Renal cortical epithelial cell (primary cell): Measurements from ENCODE around the gene FBXW5. TPM values are rescaled to one million over a fixed set of nuclear protein-coding genes. Genes with fewer than 3 reads are reported as not detected.
A peak's percentile ranks its signal among the peaks of the same experiment; 100 is the strongest.

Source experiments
- DNase-seq: peaks from one replicate; pipeline ENCODE4 v3.0.0-alpha.2; 2011; ENCODE audit warnings: low read depth
- total RNA-seq: library from RNA; depleted of rRNA; stranded (reverse); fragments of >200 nt; gene quantifications from 2 replicates; pipeline ENCODE4 v1.2.3, GENCODE V29; 2014

Gene FBXW5
- total RNA-seq, 1 donor from 2014 or later, result 195 TPM

DNA sequence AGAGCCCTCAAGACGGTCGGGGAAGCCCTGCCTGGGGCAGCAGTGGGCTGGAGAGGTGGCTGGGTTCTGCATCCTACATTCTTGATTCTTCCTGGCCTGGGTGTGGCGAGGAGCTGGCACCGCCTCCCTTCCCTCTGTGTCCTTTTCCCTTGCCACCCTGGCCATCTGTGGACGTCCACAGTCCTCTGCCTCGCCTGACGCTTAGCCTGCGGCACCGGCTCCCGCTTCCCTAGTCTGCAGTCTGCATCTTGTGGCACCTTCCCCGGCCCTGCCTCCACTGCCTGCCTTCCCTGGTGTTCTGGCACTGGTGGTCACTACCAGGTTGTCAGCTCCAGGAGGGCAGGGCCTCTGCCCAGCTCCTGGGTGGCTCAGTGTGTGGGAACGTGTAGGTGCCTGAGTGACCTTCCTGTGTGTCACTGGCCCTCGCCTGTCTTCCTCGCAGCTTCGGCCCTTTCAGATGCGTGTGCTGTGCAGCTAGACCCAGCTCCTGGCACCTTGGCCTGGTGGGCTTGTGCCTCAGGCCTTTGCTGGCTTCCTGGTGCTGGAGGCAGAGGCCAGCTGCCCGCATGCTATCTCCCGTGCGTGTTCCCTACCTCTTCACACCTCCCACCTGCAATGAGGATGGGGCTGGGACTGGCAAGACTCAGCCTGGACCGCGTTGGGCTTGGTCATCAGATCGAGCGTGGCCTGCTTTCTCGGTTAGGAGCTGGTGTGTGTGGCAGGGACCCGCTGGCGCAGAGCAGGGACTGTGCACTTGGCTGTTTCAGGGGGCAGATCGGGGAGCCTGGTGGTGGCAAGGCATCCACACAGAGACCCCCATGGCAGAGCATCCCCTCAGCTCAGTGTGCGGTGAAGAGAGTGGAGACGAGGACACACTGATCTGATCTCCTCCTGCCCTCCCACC, 37.3 kb downstream of the FBXW5 start:
- DNase-seq, result no peak

- no peak for DNase-seq
Observed at GRCh38 chr9:136906266-136906665, 38.3 kb downstream of the FBXW5 start.

- no peak for DNase-seq
Observed at GRCh38 chr9:136903041-136903554, 41.4 kb downstream of the FBXW5 start.

GRCh38 chr9:136902259-136902821, 42.2 kb downstream of the FBXW5 start:
- DNase-seq, result peak; percentile 85

DNA sequence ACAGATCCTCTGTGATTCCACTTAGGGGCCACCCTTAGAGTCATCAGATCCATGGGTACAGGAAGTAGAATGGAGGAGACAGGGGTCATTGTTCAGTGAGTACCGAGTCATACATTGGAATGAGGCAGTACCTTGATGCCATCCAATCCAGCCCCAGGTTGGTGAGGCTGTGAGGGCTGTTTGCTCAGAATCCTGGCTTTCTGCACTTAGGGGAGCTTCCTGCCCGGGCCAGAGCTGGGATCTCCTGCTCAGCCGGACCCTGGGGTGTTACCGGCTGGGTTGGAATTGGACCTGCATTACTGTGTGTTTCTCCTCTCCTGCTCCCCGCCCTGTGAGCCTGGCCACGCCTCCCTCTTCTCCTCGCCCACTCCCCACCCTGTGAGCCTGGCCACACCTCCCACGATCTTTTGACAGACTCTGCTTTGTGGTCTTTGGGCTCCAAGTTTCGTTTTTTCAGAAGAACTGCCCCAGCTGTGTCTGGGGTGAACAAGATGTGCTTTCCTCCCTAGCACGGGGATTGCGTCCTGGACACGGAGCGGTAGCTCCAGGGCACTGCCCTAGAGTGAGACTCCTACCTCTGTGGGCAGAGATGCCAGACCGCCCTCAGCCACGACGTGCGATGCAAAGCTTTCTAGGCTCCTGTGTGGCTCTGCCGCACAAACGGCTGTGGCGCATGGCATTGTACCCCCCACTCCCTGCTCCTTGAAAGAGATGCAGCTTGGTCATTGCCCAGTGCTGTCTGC, 42.9 kb downstream of the FBXW5 start:
- peak; percentile 88 for DNase-seq

- DNase-seq, result no peak
Observed at GRCh38 chr9:136900988-136901515, 43.5 kb downstream of the FBXW5 start.

DNA sequence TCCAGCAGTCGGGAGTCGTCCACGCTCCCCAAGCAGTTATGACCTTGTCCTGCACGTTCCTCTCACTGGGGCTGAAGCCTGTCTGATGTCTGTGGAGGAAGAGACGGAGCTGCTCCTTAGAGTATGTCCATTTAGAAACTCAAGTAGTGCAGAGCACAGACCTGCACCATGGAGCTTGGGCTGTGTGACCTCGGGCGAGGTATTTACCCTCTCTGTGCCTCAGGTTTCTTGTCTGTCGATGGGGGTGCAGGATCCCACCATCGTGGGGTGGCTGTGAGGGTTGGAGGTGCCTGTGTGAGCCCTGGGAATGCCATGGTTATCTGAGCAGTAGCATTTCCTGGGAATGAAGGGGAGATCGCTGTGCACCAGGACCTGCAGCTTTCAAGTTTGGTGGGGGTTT, 44.0 kb downstream of the FBXW5 start:
- DNase-seq, result no peak

DNA sequence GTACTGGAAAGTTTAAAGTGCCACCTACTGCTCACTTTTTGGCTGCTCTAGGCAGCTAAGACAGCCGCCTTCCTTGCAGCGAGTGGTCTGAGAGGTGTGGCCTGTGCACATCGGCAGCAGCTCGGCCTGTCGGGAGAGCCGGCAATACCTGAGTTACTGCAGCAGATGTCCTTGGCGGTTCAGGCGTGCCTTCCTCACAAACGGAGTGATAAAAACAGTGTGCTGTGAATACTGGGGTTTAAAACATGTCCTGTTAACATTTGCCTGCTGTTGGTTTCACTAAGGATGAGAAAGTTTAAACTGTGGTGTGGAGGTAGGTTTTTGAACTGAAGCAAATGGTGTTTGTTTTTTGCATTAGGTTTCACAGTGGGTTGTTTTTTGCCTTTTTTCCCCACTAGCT, 45.3 kb downstream of the FBXW5 start:
- DNase-seq, result no peak

GRCh38 chr9:136898483-136899100, 45.9 kb downstream of the FBXW5 start:
- no peak for DNase-seq

GRCh38 chr9:136896027-136896426, 48.5 kb downstream of the FBXW5 start:
- DNase-seq, result no peak

DNA sequence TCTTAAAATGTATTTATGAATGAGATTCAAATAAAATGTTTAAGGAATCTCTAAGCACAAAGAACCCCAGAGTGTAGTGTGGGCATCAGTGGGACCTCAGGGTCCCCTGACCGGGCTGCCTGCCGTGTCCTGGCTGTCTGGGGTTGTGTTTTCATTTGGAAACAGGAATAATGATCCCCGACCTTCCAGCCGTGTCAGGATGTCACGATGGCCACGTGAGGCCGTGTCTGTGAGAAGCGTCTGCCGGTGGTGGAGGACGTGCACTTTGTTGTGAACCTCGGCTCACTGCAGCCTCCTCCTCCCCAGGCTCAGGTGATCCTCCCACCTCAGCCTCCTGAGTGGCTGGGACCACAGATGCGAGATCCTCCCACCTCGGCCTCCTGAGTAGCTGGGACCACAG, 53.9 kb downstream of the FBXW5 start:
- DNase-seq, result no peak

Other genes starting within 250 kb of the FBXW5 start
- gene DIPK1B, start 232.2 kb downstream of the FBXW5 start, total RNA-seq, result 0.52 and 4.0 TPM in 2 replicates
- not detected in 2 replicates for gene LCN10, start 201.8 kb downstream of the FBXW5 start, total RNA-seq
- not detected in 2 replicates for gene LCN6, start 196.2 kb downstream of the FBXW5 start, total RNA-seq
- not detected in 2 replicates for gene LCN8, start 186.5 kb downstream of the FBXW5 start, total RNA-seq
- gene LCN15, start 180.2 kb downstream of the FBXW5 start, total RNA-seq, result not detected in 2 replicates
- gene TMEM141, start 153.4 kb downstream of the FBXW5 start, total RNA-seq, result 29.9 and 115 TPM in 2 replicates
- gene CCDC183, start 148.4 kb downstream of the FBXW5 start, total RNA-seq, result 0.94 TPM in 1 of 2 replicates, not detected in the other
- 51.1 and 61.0 TPM in 2 replicates for gene RABL6, start 136.8 kb downstream of the FBXW5 start, total RNA-seq
- gene AJM1, start 102.3 kb downstream of the FBXW5 start, total RNA-seq, result 0.35 and 1.8 TPM in 2 replicates
- 81.7 and 82.1 TPM in 2 replicates for gene PHPT1, start 95.3 kb downstream of the FBXW5 start, total RNA-seq
- gene MAMDC4, start 92.4 kb downstream of the FBXW5 start, total RNA-seq, result 0.87 and 6.8 TPM in 2 replicates
- 372 and 398 TPM in 2 replicates for gene EDF1, start 78.4 kb downstream of the FBXW5 start, total RNA-seq
- 16.3 and 21.9 TPM in 2 replicates for gene TRAF2, start 58.2 kb downstream of the FBXW5 start, total RNA-seq
- gene C8G, start 505 bp upstream of the FBXW5 start, total RNA-seq, result 0.10 and 1.7 TPM in 2 replicates
- gene LCN12, start 7.5 kb upstream of the FBXW5 start, total RNA-seq, result 0.40 TPM in 1 of 2 replicates, not detected in the other
- gene PTGDS, start 32.8 kb upstream of the FBXW5 start, total RNA-seq, result 0.45 TPM in 1 of 2 replicates, not detected in the other
- not detected in 2 replicates for gene LCNL1, start 38.3 kb upstream of the FBXW5 start, total RNA-seq
- 13.6 and 26.9 TPM in 2 replicates for gene PAXX, start 47.7 kb upstream of the FBXW5 start, total RNA-seq
- 0.85 and 1.9 TPM in 2 replicates for gene CLIC3, start 51.8 kb upstream of the FBXW5 start, total RNA-seq
- 7.5 and 53.0 TPM in 2 replicates for gene ABCA2, start 83.5 kb upstream of the FBXW5 start, total RNA-seq
- not detected in 2 replicates for gene FUT7, start 87.3 kb upstream of the FBXW5 start, total RNA-seq
- 7.1 and 21.6 TPM in 2 replicates for gene NPDC1, start 101.4 kb upstream of the FBXW5 start, total RNA-seq
- gene ENTPD2, start 109.3 kb upstream of the FBXW5 start, total RNA-seq, result 0.17 and 0.35 TPM in 2 replicates
- gene SAPCD2, start 125.8 kb upstream of the FBXW5 start, total RNA-seq, result 0.99 and 12.0 TPM in 2 replicates
- gene UAP1L1, start 132.8 kb upstream of the FBXW5 start, total RNA-seq, result 6.4 and 7.1 TPM in 2 replicates
- 67.6 and 71.4 TPM in 2 replicates for gene MAN1B1, start 142.2 kb upstream of the FBXW5 start, total RNA-seq
- 42.3 and 70.2 TPM in 2 replicates for gene DPP7, start 170.0 kb upstream of the FBXW5 start, total RNA-seq
- gene GRIN1, start 194.4 kb upstream of the FBXW5 start, total RNA-seq, result 0.30 TPM in 1 of 2 replicates, not detected in the other
- gene LRRC26, start 225.3 kb upstream of the FBXW5 start, total RNA-seq, result not detected in 2 replicates
- gene TMEM210, start 227.3 kb upstream of the FBXW5 start, total RNA-seq, result not detected in 2 replicates
- gene ANAPC2, start 243.8 kb upstream of the FBXW5 start, total RNA-seq, result 10.4 and 28.9 TPM in 2 replicates
- 45.5 and 76.2 TPM in 2 replicates for gene SSNA1, start 243.9 kb upstream of the FBXW5 start, total RNA-seq